ENCODE data around the gene CD300H. TPM values are rescaled to one million over a fixed set of nuclear protein-coding genes. Genes with fewer than 3 reads are reported as not detected.

Gene CD300H
- not detected in 2 replicates for total RNA-seq

GRCh38 chr17:74567397-74567796 is at the start of gene CD300H:
Gene CD300H (minus strand): TSS chr17:74567509.
- TF ChIP-seq CTCF (conservative IDR thresholded peaks at IDR 0.05; ENCODE audit: low read depth, low read length), result no peak
- no peak for DNase-seq (ENCODE audit: low read depth)
- no peak within 1 kb of the TSS for H3K4me3 ChIP-seq (ENCODE audit: low read depth, low read length)

- no peak for TF ChIP-seq CTCF (conservative IDR thresholded peaks at IDR 0.05; ENCODE audit: low read depth, low read length)
- no peak overlapping the region for H3K4me3 ChIP-seq (ENCODE audit: low read depth, low read length)
- DNase-seq (ENCODE audit: low read depth), result no peak
Observed at GRCh38 chr17:74616696-74617095, 49.4 kb upstream of the CD300H start.

GRCh38 chr17:74612046-74612445 is 44.7 kb upstream of the CD300H start:
- no peak for DNase-seq (ENCODE audit: low read depth)
- H3K4me3 ChIP-seq (ENCODE audit: low read depth, low read length), result no peak overlapping the region
- TF ChIP-seq CTCF (conservative IDR thresholded peaks at IDR 0.05; ENCODE audit: low read depth, low read length), result no peak

- no peak for TF ChIP-seq CTCF (conservative IDR thresholded peaks at IDR 0.05; ENCODE audit: low read depth, low read length)
- no peak for DNase-seq (ENCODE audit: low read depth)
- no peak overlapping the region for H3K4me3 ChIP-seq (ENCODE audit: low read depth, low read length)
Observed at GRCh38 chr17:74610108-74610507, 42.8 kb upstream of the CD300H start.

GRCh38 chr17:74608511-74608910 is 41.2 kb upstream of the CD300H start:
- TF ChIP-seq CTCF (conservative IDR thresholded peaks at IDR 0.05; ENCODE audit: low read depth, low read length), result no peak
- DNase-seq (ENCODE audit: low read depth), result no peak
- no peak overlapping the region for H3K4me3 ChIP-seq (ENCODE audit: low read depth, low read length)

- no peak for DNase-seq (ENCODE audit: low read depth)
- H3K4me3 ChIP-seq (ENCODE audit: low read depth, low read length), result no peak overlapping the region
- TF ChIP-seq CTCF (conservative IDR thresholded peaks at IDR 0.05; ENCODE audit: low read depth, low read length), result no peak
Observed at GRCh38 chr17:74607221-74607620, 39.9 kb upstream of the CD300H start.

- no peak for DNase-seq (ENCODE audit: low read depth)
- H3K4me3 ChIP-seq (ENCODE audit: low read depth, low read length), result no peak overlapping the region
- TF ChIP-seq CTCF (conservative IDR thresholded peaks at IDR 0.05; ENCODE audit: low read depth, low read length), result no peak
Observed at GRCh38 chr17:74606050-74606449, 38.7 kb upstream of the CD300H start.

Data from epithelial cell of proximal tubule (primary cell).